PC-3 (cell line): ENCODE measurements around the gene SIAH2.

ENCODE experiments used
- EZH2phosphoT487 ChIP-seq: fragments of 300-600 bp; sonication (generic); IDR thresholded peaks from 2 replicates; pipeline ENCODE4 v1.6.1; 2018; ENCODE audit warnings: mild to moderate bottlenecking, antibody characterized with exemption, low read length, borderline replicate concordance
- TF ChIP-seq, protein P1 (sequence below): fragments of 300-600 bp; sonication (generic); conservative IDR thresholded peaks from 2 replicates; pipeline ENCODE4 v1.5.1; 2017; ENCODE audit warnings: antibody characterized with exemption, low read depth, mild to moderate bottlenecking, low read length

DNA sequence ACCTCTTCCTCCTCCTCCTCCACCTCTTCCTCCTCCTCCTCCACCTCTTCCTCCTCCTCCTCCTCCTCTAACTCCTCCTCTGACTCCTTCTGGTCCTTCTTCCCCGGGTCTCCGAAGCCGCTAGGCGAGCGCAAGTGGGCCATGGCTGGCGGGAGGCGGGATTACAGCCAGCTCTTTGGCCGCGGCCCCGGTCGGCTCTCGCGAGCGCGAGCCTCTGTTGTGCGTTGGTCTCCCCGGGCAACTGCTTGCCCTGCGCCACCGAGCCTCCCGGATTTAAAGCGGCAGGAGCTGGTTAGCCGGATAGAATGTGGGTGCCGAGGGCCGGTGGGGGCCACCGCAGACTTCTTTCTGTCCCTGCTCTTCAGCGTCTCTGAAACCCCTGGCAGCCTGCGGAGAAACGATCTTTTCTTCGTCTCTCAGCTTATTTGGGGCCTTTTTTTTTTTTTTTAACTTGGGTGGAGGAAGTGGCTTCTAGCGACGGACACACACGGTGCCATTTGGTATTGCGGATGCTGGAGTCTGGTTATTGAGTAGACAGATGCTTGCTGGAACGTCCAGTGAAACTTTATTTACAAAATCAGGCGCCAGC, 59.1 kb downstream of the SIAH2 start, which contains the start of gene ERICH6:
- TF ChIP-seq, protein P1, sequence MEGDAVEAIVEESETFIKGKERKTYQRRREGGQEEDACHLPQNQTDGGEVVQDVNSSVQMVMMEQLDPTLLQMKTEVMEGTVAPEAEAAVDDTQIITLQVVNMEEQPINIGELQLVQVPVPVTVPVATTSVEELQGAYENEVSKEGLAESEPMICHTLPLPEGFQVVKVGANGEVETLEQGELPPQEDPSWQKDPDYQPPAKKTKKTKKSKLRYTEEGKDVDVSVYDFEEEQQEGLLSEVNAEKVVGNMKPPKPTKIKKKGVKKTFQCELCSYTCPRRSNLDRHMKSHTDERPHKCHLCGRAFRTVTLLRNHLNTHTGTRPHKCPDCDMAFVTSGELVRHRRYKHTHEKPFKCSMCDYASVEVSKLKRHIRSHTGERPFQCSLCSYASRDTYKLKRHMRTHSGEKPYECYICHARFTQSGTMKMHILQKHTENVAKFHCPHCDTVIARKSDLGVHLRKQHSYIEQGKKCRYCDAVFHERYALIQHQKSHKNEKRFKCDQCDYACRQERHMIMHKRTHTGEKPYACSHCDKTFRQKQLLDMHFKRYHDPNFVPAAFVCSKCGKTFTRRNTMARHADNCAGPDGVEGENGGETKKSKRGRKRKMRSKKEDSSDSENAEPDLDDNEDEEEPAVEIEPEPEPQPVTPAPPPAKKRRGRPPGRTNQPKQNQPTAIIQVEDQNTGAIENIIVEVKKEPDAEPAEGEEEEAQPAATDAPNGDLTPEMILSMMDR = no peak
- no peak for TF ChIP-seq EZH2phosphoT487
